Uterus (tissue), 4 donors: Measurements from ENCODE around the gene SLC31A2. TPM values are rescaled to one million over a fixed set of nuclear protein-coding genes. Genes with fewer than 3 reads are reported as not detected.
"Not testable (repeated sequence)": the region's sequence is repeated elsewhere in the genome, so short reads cannot be mapped to it uniquely, and the experiment has no call there.

ENCODE experiments used
- DNase-seq, 2 donors: peaks; one replicate each; pipeline ENCODE4 v3.0.0-alpha.2; 2019 to 2020
- H3K27ac ChIP-seq, 2 donors: fragments of 200-600 bp; sonication (generic); 1 replicate in 1 of 2; 2 replicates in 1 of 2; pipeline ENCODE4 v1.5.1; 2016 to 2018
- H3K27me3 ChIP-seq, 2 donors: fragments of 200-600 bp; sonication (generic); one replicate each; pipeline ENCODE4 v1.5.1; 2018 to 2019; ENCODE audit warnings: control low read depth in 1 of 2
- H3K36me3 ChIP-seq, 2 donors: fragments of 200-600 bp; sonication (generic); one replicate each; pipeline ENCODE4 v1.5.1; 2019; ENCODE audit warnings: control low read depth in 1 of 2
- H3K4me1 ChIP-seq, 2 donors: fragments of 200-600 bp; sonication (generic); one replicate each; pipeline ENCODE4 v1.5.1; 2018 to 2019; ENCODE audit warnings: control low read depth in 1 of 2
- H3K4me3 ChIP-seq, 2 donors: fragments of 200-600 bp; sonication (generic); 1 replicate in 1 of 2; 2 replicates in 1 of 2; pipeline ENCODE4 v1.5.1; 2018 to 2019; ENCODE audit warnings: mild to moderate bottlenecking in 1 of 2
- H3K9me3 ChIP-seq, 2 donors: fragments of 200-600 bp; sonication (generic); one replicate each; pipeline ENCODE4 v1.5.1; 2019; ENCODE audit warnings: control low read depth in 1 of 2
- CTCF ChIP-seq, 4 experiments: fragments of 200-600 bp in 2 of 4; fragments of 450-650 bp in 2 of 4; sonication (generic) in 2 of 4; IDR thresholded peaks; one replicate each; pipeline ENCODE4 v1.5.1; 2016 to 2019; ENCODE audit warnings: antibody characterized with exemption in 4 of 4, mild to moderate bottlenecking in 2 of 4, moderate library complexity in 1 of 4
- POLR2A ChIP-seq, 2 donors: fragments of 450-650 bp; IDR thresholded peaks; one replicate each; pipeline ENCODE4 v1.6.1; 2016; ENCODE audit warnings: antibody characterized with exemption in 2 of 2, mild to moderate bottlenecking in 1 of 2, moderate library complexity in 1 of 2
- intact Hi-C: fragments of 100-400 bp; cut with DNase I; formaldehyde crosslinking; loops from one replicate; pipeline ENCODE4 v1.15.1; 2023; ENCODE audit warnings: low total_unique reads
- total RNA-seq, 4 donors: library from RNA; depleted of rRNA in 3 of 4; stranded (reverse); fragments of >200 nt in 3 of 4; gene quantifications; one replicate each; pipeline versions ENCODE4 v1.1.0 to v1.2.4, GENCODE V29; 2014 to 2023
- donor health status: DM: yes; HTN: yes; CAD: no.

Gene SLC31A2
- total RNA-seq, 4 donors from 2014 or later: 3.0 to 20.0 (median 7.4) TPM

GRCh38 chr9:113138760-113139159, 12.0 kb upstream of the SLC31A2 start:
- H3K9me3 ChIP-seq: no peaks in the 10 kb centered on the region
- intact Hi-C loops: no loop called here
- H3K4me1 ChIP-seq: no peaks in the 10 kb centered on the region
- no peak overlapping the region for H3K4me3 ChIP-seq
- no peaks in the 10 kb centered on the region for H3K27me3 ChIP-seq
- no peaks in the 10 kb centered on the region for H3K36me3 ChIP-seq
- DNase-seq: no peak
- H3K27ac ChIP-seq: no peak overlapping the region
- TF ChIP-seq POLR2A (IDR thresholded peaks at IDR 0.05) (no peak), CTCF (IDR thresholded peaks at IDR 0.05) (no peak)

GRCh38 chr9:113139225-113139829, 11.5 kb upstream of the SLC31A2 start:
- intact Hi-C loops: no loop called here
- Histone ChIP-seq H3K4me1 (no peaks in the 10 kb centered on the region), H3K27me3 (no peaks in the 10 kb centered on the region), H3K27ac (no peak overlapping the region), H3K36me3 (no peaks in the 10 kb centered on the region), H3K4me3 (no peak overlapping the region), H3K9me3 (no peaks in the 10 kb centered on the region)
- DNase-seq: no peak
- no peak for TF ChIP-seq POLR2A (IDR thresholded peaks at IDR 0.05)
- no peak for TF ChIP-seq CTCF (IDR thresholded peaks at IDR 0.05)

GRCh38 chr9:113139953-113140352, 10.9 kb upstream of the SLC31A2 start:
- H3K9me3 ChIP-seq: no peaks in the 10 kb centered on the region
- intact Hi-C loops: no loop called here

GRCh38 chr9:113140896-113141295, 9.9 kb upstream of the SLC31A2 start:
- DNase-seq, H3K9me3 ChIP-seq, H3K27me3 ChIP-seq, H3K4me3 ChIP-seq, H3K27ac ChIP-seq, H3K36me3 ChIP-seq, H3K4me1 ChIP-seq, intact Hi-C loops: not testable (repeated sequence)

More at GRCh38 chr9:113139953-113140352, 10.9 kb upstream of the SLC31A2 start:
- H3K27me3 ChIP-seq: no peaks in the 10 kb centered on the region
- no peaks in the 10 kb centered on the region for H3K36me3 ChIP-seq
- no peak for TF ChIP-seq POLR2A (IDR thresholded peaks at IDR 0.05)
- no peak for TF ChIP-seq CTCF (IDR thresholded peaks at IDR 0.05)
- no peak for DNase-seq
- no peaks in the 10 kb centered on the region for H3K4me1 ChIP-seq
- H3K27ac ChIP-seq: no peak overlapping the region
- no peak overlapping the region for H3K4me3 ChIP-seq

GRCh38 chr9:113143432-113144227, 7.2 kb upstream of the SLC31A2 start:
- Histone ChIP-seq H3K27me3 (no peaks in the 10 kb centered on the region), H3K4me3 (no peak overlapping the region), H3K4me1 (no peaks in the 10 kb centered on the region), H3K27ac (no peak overlapping the region), H3K9me3 (no peaks in the 10 kb centered on the region), H3K36me3 (no peaks in the 10 kb centered on the region)
- TF ChIP-seq POLR2A (IDR thresholded peaks at IDR 0.05) (no peak), CTCF (IDR thresholded peaks at IDR 0.05) (no peak)
- DNase-seq: no peak
- intact Hi-C loops: no loop called here
